ENCODE results near the gene SLC2A4RG.

DNA sequence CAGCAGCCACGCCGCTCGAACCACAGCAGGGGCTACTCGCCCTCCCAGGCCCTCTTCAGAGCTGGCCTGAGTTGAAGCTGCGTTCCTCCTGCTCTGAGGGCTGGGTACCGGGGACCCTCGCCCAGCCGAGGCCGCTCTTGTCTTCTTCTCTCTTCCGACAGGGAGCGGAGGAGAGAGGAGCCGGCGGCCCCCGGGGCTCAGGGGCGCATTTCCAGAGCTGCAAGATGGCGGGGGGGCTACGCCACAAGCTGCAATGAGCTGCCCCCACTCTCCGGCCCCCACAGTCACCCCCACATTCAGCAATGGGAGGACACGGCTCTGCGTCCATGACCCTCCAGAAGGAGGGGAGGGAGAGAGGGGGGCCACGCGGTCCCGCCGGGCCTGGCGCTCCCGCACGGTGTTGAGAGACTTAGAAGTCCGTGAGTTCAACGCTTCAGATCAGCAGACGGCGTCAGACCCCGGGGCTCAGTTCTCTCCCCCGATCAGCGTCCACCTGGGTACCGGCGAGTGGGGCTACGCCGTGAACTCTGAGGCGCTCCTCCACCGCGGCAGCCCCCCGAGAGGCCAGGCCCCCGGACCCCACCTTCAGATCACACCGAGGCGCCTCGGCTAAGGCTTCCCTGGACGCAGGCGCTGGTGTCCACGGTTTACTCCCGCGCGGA is 31.6 kb downstream of the SLC2A4RG start:
- TF ChIP-seq, protein P1, sequence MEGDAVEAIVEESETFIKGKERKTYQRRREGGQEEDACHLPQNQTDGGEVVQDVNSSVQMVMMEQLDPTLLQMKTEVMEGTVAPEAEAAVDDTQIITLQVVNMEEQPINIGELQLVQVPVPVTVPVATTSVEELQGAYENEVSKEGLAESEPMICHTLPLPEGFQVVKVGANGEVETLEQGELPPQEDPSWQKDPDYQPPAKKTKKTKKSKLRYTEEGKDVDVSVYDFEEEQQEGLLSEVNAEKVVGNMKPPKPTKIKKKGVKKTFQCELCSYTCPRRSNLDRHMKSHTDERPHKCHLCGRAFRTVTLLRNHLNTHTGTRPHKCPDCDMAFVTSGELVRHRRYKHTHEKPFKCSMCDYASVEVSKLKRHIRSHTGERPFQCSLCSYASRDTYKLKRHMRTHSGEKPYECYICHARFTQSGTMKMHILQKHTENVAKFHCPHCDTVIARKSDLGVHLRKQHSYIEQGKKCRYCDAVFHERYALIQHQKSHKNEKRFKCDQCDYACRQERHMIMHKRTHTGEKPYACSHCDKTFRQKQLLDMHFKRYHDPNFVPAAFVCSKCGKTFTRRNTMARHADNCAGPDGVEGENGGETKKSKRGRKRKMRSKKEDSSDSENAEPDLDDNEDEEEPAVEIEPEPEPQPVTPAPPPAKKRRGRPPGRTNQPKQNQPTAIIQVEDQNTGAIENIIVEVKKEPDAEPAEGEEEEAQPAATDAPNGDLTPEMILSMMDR (IDR thresholded peaks at IDR 0.05): no peak
- TF ChIP-seq POLR2A (IDR thresholded peaks at IDR 0.05): no peak
